Measurements from ENCODE around the gene PPP2R5E. TPM values are rescaled to one million over a fixed set of nuclear protein-coding genes. Genes with fewer than 3 reads are reported as not detected.

The PPP2R5E gene
- total and polyA plus RNA-seq, 2 donors (not counting 3 experiments of a cell fraction or from before 2014, with no cell fraction given): 4.9 to 52.5 TPM

GRCh38 chr14:63406333-63406732, 136.8 kb downstream of the PPP2R5E start:
- ChIA-PET CTCF (interaction anchor here (2.2 kb wide), 1 partner anchor 364 kb away, joined by 6 read pairs; no protein-coding TSS in a partner anchor), POLR2A (no interaction called here)
- Histone ChIP-seq H3K4me2 (ENCODE audit: insufficient read depth, low read length) (no peak overlapping the region), H3K27ac (ENCODE audit: insufficient read depth, low read depth, low read length) (no peak overlapping the region), H3K9me3 (replicated peaks; ENCODE audit: control insufficient read depth, insufficient read depth, low read length) (no peaks in the 10 kb centered on the region), H3K9me1 (replicated peaks; ENCODE audit: control insufficient read depth, extremely low read depth, insufficient read depth, low read length) (no peaks in the 10 kb centered on the region), H3K9ac (replicated peaks; ENCODE audit: extremely low read depth, insufficient read depth, low read length) (no peak overlapping the region), H3K4me3 (replicated peaks in 1 of 3; ENCODE audit: insufficient read depth in 1 of 3, low read depth in 1 of 3, low read length in 3 of 3) (no peak overlapping the region), H3K36me3 (ENCODE audit: control insufficient read depth in 2 of 2, extremely low read depth in 1 of 2, insufficient read depth in 2 of 2, low read length in 2 of 2) (no peaks in the 10 kb centered on the region), H3K27me3 (ENCODE audit: control insufficient read depth in 2 of 2, insufficient read depth in 2 of 2, low read length in 2 of 2) (no peaks in the 10 kb centered on the region), H3K4me1 (ENCODE audit: control insufficient read depth, extremely low read depth, insufficient read depth, low read length) (no peaks in the 10 kb centered on the region), H2AFZ (ENCODE audit: low read depth, low read length) (no peak overlapping the region), H4K20me1 (replicated peaks; ENCODE audit: control insufficient read depth, extremely low read depth, insufficient read depth, low read length) (peaks cover 2% of the 10 kb centered on the region), H3K79me2 (ENCODE audit: control insufficient read depth, insufficient read depth, low read length) (peaks cover 9% of the 10 kb centered on the region)
- dilution Hi-C loops (cut with MboI; ENCODE audit: extremely low pct_ligation_motif_present, low sequenced_read_pairs) (no loop called here), intact Hi-C loops (cut with micrococcal nuclease) (no loop called here)
- FAIRE-seq (no peak), DNase-seq (ENCODE audit: low read depth, low spot score) (no peak)
- no peak for TF ChIP-seq GATA2 (IDR thresholded peaks at IDR 0.05; ENCODE audit: insufficient read depth, insufficient read length, low read depth, low read length)
- no peak for TF ChIP-seq JUN (IDR thresholded peaks at IDR 0.05; ENCODE audit: borderline replicate concordance, insufficient read depth, insufficient read length, low read depth)
- TF ChIP-seq MYC (IDR thresholded peaks at IDR 0.05; ENCODE audit: low read depth, low read length): no peak
- TF ChIP-seq FOS (IDR thresholded peaks at IDR 0.05; ENCODE audit: borderline replicate concordance, insufficient read depth, low read length): no peak
- no peak for TF ChIP-seq POLR2AphosphoS5 (IDR thresholded peaks at IDR 0.05; ENCODE audit: insufficient read depth, low read depth, low read length)
- no TSS peak for BruUV-seq (replicated peaks)

GRCh38 chr14:63405715-63406114, 137.5 kb downstream of the PPP2R5E start:
- Histone ChIP-seq H3K79me2 (ENCODE audit: control insufficient read depth, insufficient read depth, low read length) (peaks cover 9% of the 10 kb centered on the region), H3K9me3 (replicated peaks; ENCODE audit: control insufficient read depth, insufficient read depth, low read length) (no peaks in the 10 kb centered on the region), H3K4me3 (replicated peaks in 1 of 3; ENCODE audit: insufficient read depth in 1 of 3, low read depth in 1 of 3, low read length in 3 of 3) (no peak overlapping the region), H3K4me1 (ENCODE audit: control insufficient read depth, extremely low read depth, insufficient read depth, low read length) (no peaks in the 10 kb centered on the region), H3K9me1 (replicated peaks; ENCODE audit: control insufficient read depth, extremely low read depth, insufficient read depth, low read length) (peaks cover 2% of the 10 kb centered on the region), H3K9ac (replicated peaks; ENCODE audit: extremely low read depth, insufficient read depth, low read length) (no peak overlapping the region), H3K4me2 (ENCODE audit: insufficient read depth, low read length) (no peak overlapping the region), H3K36me3 (ENCODE audit: control insufficient read depth in 2 of 2, extremely low read depth in 1 of 2, insufficient read depth in 2 of 2, low read length in 2 of 2) (no peaks in the 10 kb centered on the region), H2AFZ (ENCODE audit: low read depth, low read length) (no peak overlapping the region), H4K20me1 (replicated peaks; ENCODE audit: control insufficient read depth, extremely low read depth, insufficient read depth, low read length) (no peaks in the 10 kb centered on the region), H3K27me3 (ENCODE audit: control insufficient read depth in 2 of 2, insufficient read depth in 2 of 2, low read length in 2 of 2) (no peaks in the 10 kb centered on the region), H3K27ac (ENCODE audit: insufficient read depth, low read depth, low read length) (no peak overlapping the region)
- dilution Hi-C loops (cut with MboI; ENCODE audit: extremely low pct_ligation_motif_present, low sequenced_read_pairs): no loop called here
- FAIRE-seq (no peak), DNase-seq (ENCODE audit: low read depth, low spot score) (no peak)
- TF ChIP-seq MYC (IDR thresholded peaks at IDR 0.05; ENCODE audit: low read depth, low read length) (no peak), POLR2A (IDR thresholded peaks at IDR 0.05; ENCODE audit: low read depth, low read length) (no peak)
- ChIA-PET POLR2A (no interaction called here), CTCF (interaction anchor here (1.4 to 2.2 kb wide), 2 partner anchors 9 to 364 kb away, joined by 4 to 6 read pairs; no protein-coding TSS in a partner anchor)
- BruUV-seq (replicated peaks): no TSS peak
- intact Hi-C loops (cut with micrococcal nuclease): no loop called here

Measured in endothelial cell of umbilical vein (primary cell).